MG63 (cell line): ENCODE results near the gene GNPDA1. TPM values are rescaled to one million over a fixed set of nuclear protein-coding genes. Genes with fewer than 3 reads are reported as not detected.

Experiments used
- DNase-seq: peaks from one replicate; pipeline ENCODE4 v3.0.0-alpha.2; 2020
- H3K27me3 ChIP-seq: fragments of 250-450 bp; sonication (Bioruptor Pico); 2 replicates; pipeline ENCODE4 v1.5.1; 2020; ENCODE audit warnings: mild to moderate bottlenecking, moderate library complexity
- H3K36me3 ChIP-seq: fragments of 250-450 bp; sonication (Bioruptor Pico); 2 replicates; pipeline ENCODE4 v1.5.1; 2020; ENCODE audit warnings: mild to moderate bottlenecking, moderate library complexity
- H3K4me3 ChIP-seq: fragments of 250-450 bp; sonication (Bioruptor Pico); 2 replicates; pipeline ENCODE4 v1.5.1; 2020; ENCODE audit warnings: mild to moderate bottlenecking, moderate library complexity
- H3K9me3 ChIP-seq: fragments of 250-450 bp; sonication (Bioruptor Pico); 2 replicates; pipeline ENCODE4 v1.5.1; 2020; ENCODE audit warnings: mild to moderate bottlenecking, moderate library complexity
- total RNA-seq: library from RNA; depleted of rRNA; stranded (reverse); fragments of >200 nt; shearing (Covaris generic); gene quantifications from 2 replicates; pipeline ENCODE4 v1.2.3, GENCODE V29; 2014; ENCODE audit warnings: low replicate concordance

GNPDA1 gene
- total RNA-seq, 1 experiment from 2014 or later, result 67.5 TPM

- Histone ChIP-seq H3K9me3 (no peaks in the 10 kb centered on the region), H3K27me3 (no peaks in the 10 kb centered on the region)
- DNase-seq, result no peak
These were observed 42.8 kb downstream of the GNPDA1 start for GRCh38 chr5:141969783-141970771.

GRCh38 chr5:141968914-141969608, 43.8 kb downstream of the GNPDA1 start, which contains the start of gene RNF14:
RNF14 (plus strand) TSS chr5:141969105; CDS start chr5:141973589, 4,484 bp downstream.
- Histone ChIP-seq H3K27me3 (no peaks in the 10 kb centered on the region), H3K9me3 (no peaks in the 10 kb centered on the region), H3K4me3 (peak within 1 kb of the TSS; percentile 86), H3K36me3 (peaks cover 27% of the 10 kb centered on the region)
- DNase-seq, result peak; percentile 99

More at GRCh38 chr5:141969783-141970771, 42.8 kb downstream of the GNPDA1 start:
- peak overlapping the region; percentile 86 for H3K4me3 ChIP-seq
- peaks cover 37% of the 10 kb centered on the region for H3K36me3 ChIP-seq

GRCh38 chr5:141966963-141967333, 45.9 kb downstream of the GNPDA1 start:
- Histone ChIP-seq H3K27me3 (no peaks in the 10 kb centered on the region), H3K9me3 (no peaks in the 10 kb centered on the region), H3K4me3 (no peak overlapping the region), H3K36me3 (peaks cover 7% of the 10 kb centered on the region)
- no peak for DNase-seq

GRCh38 chr5:141966275-141966962, 46.4 kb downstream of the GNPDA1 start:
- Histone ChIP-seq H3K4me3 (no peak overlapping the region), H3K36me3 (peaks cover 7% of the 10 kb centered on the region), H3K27me3 (no peaks in the 10 kb centered on the region), H3K9me3 (no peaks in the 10 kb centered on the region)
- DNase-seq, result no peak

DNA sequence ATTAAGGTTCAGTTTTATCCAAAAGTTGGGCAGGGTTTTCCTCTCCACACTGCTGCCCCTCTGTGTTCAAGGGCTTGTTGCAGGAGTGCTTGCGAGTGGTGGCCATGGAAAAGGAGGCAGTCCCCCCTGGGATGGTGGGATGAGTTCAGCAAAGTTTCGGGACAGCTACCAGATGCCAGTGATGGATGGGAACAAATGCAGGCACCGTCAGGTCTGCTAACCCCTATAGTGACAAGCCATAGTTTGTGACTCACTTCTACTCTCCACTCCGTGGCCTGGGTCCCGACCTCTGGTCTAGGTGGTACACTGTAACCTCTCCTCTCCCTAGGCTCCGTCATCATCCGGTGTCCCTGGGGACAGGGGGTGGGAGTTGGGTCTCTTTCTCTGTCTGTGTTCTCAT, 47.8 kb downstream of the GNPDA1 start:
- DNase-seq, result no peak
- H3K9me3 ChIP-seq, result no peaks in the 10 kb centered on the region
- no peaks in the 10 kb centered on the region for H3K36me3 ChIP-seq
- no peak overlapping the region for H3K4me3 ChIP-seq
- no peaks in the 10 kb centered on the region for H3K27me3 ChIP-seq

GRCh38 chr5:141963701-141964100, 49.1 kb downstream of the GNPDA1 start:
- H3K9me3 ChIP-seq, result no peaks in the 10 kb centered on the region
- H3K36me3 ChIP-seq, result no peaks in the 10 kb centered on the region
- H3K27me3 ChIP-seq, result no peaks in the 10 kb centered on the region
- no peak overlapping the region for H3K4me3 ChIP-seq
- no peak for DNase-seq

GRCh38 chr5:141961466-141961865, 51.4 kb downstream of the GNPDA1 start:
- Histone ChIP-seq H3K4me3 (no peak overlapping the region), H3K36me3 (no peaks in the 10 kb centered on the region), H3K27me3 (no peaks in the 10 kb centered on the region), H3K9me3 (no peaks in the 10 kb centered on the region)
- DNase-seq, result no peak

- Histone ChIP-seq H3K9me3 (no peaks in the 10 kb centered on the region), H3K4me3 (no peak overlapping the region), H3K27me3 (no peaks in the 10 kb centered on the region), H3K36me3 (no peaks in the 10 kb centered on the region)
- DNase-seq, result peak; percentile 80
These were observed 52.1 kb downstream of the GNPDA1 start for GRCh38 chr5:141960449-141961323.

- Histone ChIP-seq H3K4me3 (no peak overlapping the region), H3K9me3 (no peaks in the 10 kb centered on the region), H3K36me3 (no peaks in the 10 kb centered on the region), H3K27me3 (no peaks in the 10 kb centered on the region)
- no peak for DNase-seq
These were observed 52.8 kb downstream of the GNPDA1 start for GRCh38 chr5:141960018-141960417.

DNA sequence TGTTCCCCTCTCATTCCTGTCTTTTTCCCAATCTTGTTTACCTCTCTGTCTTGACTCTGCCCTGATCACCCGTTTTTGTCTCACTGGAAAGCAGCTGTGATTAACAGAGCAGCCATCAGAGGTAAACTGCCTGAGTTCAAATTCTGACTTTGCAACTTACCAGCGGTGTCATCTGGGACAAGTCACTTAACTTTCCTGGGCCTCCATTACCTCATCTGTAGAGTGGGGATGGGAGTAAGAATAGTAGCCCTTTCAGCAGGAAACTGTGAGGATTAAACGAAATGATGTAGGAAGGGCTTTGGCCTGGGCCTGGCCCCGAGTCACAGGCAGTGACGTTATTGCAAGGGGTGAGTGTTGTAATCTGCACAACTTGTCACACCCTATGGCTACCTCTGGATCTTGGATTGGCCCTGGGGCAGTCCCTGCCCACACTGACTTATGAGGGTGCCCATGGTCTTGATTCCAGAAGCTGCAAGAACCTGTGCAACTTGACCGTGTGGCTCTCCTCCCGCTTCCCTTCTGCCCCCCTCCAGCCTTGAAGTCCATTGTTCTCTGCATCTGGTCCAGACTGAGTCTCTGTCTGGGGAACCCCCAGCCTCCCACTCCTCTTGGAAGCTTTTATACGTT, 54.2 kb downstream of the GNPDA1 start:
- no peak for DNase-seq
- H3K4me3 ChIP-seq, result no peak overlapping the region
- no peaks in the 10 kb centered on the region for H3K9me3 ChIP-seq
- no peaks in the 10 kb centered on the region for H3K36me3 ChIP-seq
- H3K27me3 ChIP-seq, result no peaks in the 10 kb centered on the region

DNA sequence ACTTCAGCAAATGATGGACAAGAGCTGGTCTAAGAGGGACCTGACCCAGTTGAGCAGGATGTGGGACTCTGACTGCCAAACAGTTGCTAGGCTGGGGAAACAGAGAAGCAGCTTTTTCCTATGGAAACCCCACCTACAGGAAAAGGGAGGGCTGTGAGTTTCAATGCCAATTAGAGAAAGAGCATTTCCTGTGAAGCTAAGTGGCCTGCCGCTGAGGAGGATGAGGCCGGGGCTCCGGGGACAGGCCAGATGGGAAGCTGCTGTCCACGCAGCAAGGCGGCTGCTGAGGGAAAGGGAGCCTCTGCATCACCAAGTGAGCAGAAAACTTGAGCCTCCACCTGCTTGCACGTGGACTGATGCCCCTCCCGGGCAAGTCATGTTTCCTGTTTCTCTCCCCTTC, 54.7 kb downstream of the GNPDA1 start, which contains the start of gene PCDH12:
TSS of gene PCDH12 (minus strand) at position 90 of the 400 bp plus-strand sequence. CDS start 351 bp downstream, outside the sequence.
- no peak for DNase-seq
- no peaks in the 10 kb centered on the region for H3K36me3 ChIP-seq
- H3K4me3 ChIP-seq, result no peak within 1 kb of the TSS
- no peaks in the 10 kb centered on the region for H3K27me3 ChIP-seq
- H3K9me3 ChIP-seq, result no peaks in the 10 kb centered on the region

- Histone ChIP-seq H3K9me3 (no peaks in the 10 kb centered on the region), H3K4me3 (no peak overlapping the region), H3K36me3 (no peaks in the 10 kb centered on the region), H3K27me3 (no peaks in the 10 kb centered on the region)
- DNase-seq, result no peak
These were observed 55.3 kb downstream of the GNPDA1 start for GRCh38 chr5:141957367-141957996.

DNA sequence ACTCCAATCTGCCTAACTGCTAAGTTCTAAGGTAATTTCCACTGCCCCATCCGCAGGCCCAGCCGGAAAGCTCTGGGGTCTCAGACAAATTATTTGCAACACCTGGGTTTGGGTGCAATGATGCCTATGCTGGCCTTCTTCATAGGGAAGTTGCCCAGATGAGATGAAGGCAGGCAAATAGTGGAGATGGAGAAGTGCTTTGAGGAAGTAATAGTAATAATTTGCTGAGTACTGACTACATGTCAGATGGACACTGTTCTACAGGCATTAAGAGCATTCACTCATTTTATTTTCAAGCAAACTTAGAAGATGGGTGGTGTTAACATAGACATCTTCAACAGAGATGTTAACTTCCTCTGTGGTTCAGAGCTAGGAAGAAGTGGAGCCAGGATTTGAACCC, 58.6 kb downstream of the GNPDA1 start:
- Histone ChIP-seq H3K9me3 (no peaks in the 10 kb centered on the region), H3K36me3 (no peaks in the 10 kb centered on the region), H3K4me3 (no peak overlapping the region), H3K27me3 (no peaks in the 10 kb centered on the region)
- no peak for DNase-seq

- Histone ChIP-seq H3K27me3 (no peaks in the 10 kb centered on the region), H3K9me3 (no peaks in the 10 kb centered on the region), H3K36me3 (no peaks in the 10 kb centered on the region), H3K4me3 (no peak overlapping the region)
- no peak for DNase-seq
These were observed 60.8 kb downstream of the GNPDA1 start for GRCh38 chr5:141952020-141952419.

DNA sequence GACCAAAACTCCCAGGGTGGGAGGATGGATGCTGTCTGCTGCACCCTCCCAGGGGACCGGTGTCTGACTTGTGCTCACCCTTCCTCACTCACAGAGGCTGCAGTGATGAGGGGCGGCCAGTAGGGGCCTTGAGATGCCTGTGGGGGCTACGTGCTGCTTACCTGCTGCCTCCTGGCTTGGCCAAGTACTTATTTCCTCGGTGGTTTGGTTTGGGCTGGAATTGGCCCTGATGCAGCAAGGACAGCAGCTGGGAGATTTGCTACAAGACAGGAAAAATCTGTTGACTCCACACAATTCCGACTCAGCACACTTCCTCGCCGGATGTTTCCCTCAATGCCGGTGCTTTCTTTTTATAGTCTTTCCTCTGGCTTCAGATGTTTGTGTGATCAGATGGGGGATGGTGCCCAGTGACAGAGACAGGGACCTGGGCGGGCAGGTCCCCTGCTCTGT, 61.5 kb downstream of the GNPDA1 start:
- no peak for DNase-seq
- Histone ChIP-seq H3K36me3 (no peaks in the 10 kb centered on the region), H3K4me3 (no peak overlapping the region), H3K27me3 (no peaks in the 10 kb centered on the region), H3K9me3 (no peaks in the 10 kb centered on the region)
